Liver (tissue), 9 donors: ENCODE results near the gene RALGPS1. TPM values are rescaled to one million over a fixed set of nuclear protein-coding genes. Genes with fewer than 3 reads are reported as not detected.

ENCODE experiments used
- DNase-seq: peaks from one replicate; pipeline ENCODE4 v3.0.0-alpha.2; 2017; ENCODE audit warnings: low spot score
- H3K27ac ChIP-seq, 2 donors: one replicate each; pipeline ENCODE4 v1.7.0; 2013; ENCODE audit warnings: inconsistent platforms in 2 of 2, low read length in 2 of 2, control low read depth in 1 of 2, low read depth in 1 of 2, mild to moderate bottlenecking in 1 of 2
- H3K27me3 ChIP-seq, 4 donors: one replicate each; pipeline versions ENCODE4 v1.6.1 to v1.7.0; 2013; ENCODE audit warnings: low read length in 3 of 4, inconsistent platforms in 1 of 4, mild to moderate bottlenecking in 1 of 4, moderate library complexity in 1 of 4; ENCODE audit not compliant: control insufficient read depth in 4 of 4, insufficient read depth in 4 of 4
- H3K36me3 ChIP-seq, 4 donors: one replicate each; pipeline versions ENCODE4 v1.6.1 to v1.7.0; 2013; ENCODE audit warnings: low read length in 3 of 4, mild to moderate bottlenecking in 3 of 4, low read depth in 1 of 4, moderate library complexity in 1 of 4; ENCODE audit not compliant: control insufficient read depth in 4 of 4, insufficient read depth in 3 of 4
- H3K4me1 ChIP-seq, 4 donors: one replicate each; pipeline versions ENCODE4 v1.6.1 to v1.7.0; 2013; ENCODE audit warnings: low read length in 3 of 4, mild to moderate bottlenecking in 3 of 4, moderate library complexity in 1 of 4; ENCODE audit not compliant: control insufficient read depth in 4 of 4, insufficient read depth in 4 of 4
- H3K4me3 ChIP-seq, 3 donors: one replicate each; pipeline versions ENCODE4 v1.6.1 to v1.7.0; 2013; ENCODE audit warnings: low read length in 3 of 3, control low read depth in 1 of 3, low read depth in 1 of 3, mild to moderate bottlenecking in 1 of 3
- H3K9ac ChIP-seq, 2 donors: one replicate each; pipeline ENCODE4 v1.7.0; 2013; ENCODE audit warnings: low read length in 2 of 2, mild to moderate bottlenecking in 2 of 2, moderate library complexity in 2 of 2, control low read depth in 1 of 2, low read depth in 1 of 2
- H3K9me3 ChIP-seq, 4 donors: one replicate each; pipeline versions ENCODE4 v1.6.1 to v1.7.0; 2013; ENCODE audit warnings: low read length in 3 of 4; ENCODE audit not compliant: control insufficient read depth in 4 of 4
- ATF3 ChIP-seq: IDR thresholded peaks from 2 replicates; pipeline ENCODE4 v1.6.1; 2016; ENCODE audit warnings: antibody characterized with exemption
- CTCF ChIP-seq: fragments of 150-350 bp; IDR thresholded peaks from 2 replicates; pipeline ENCODE4 v1.5.1; 2017; ENCODE audit warnings: improper control_type of control experiment, low read depth, low read length; ENCODE audit not compliant: missing input control
- EGR1 ChIP-seq, 2 donors: IDR thresholded peaks; 2 replicates each; pipeline ENCODE4 v1.6.1; 2016 to 2018; ENCODE audit warnings: antibody characterized with exemption in 2 of 2, low read depth in 2 of 2
- FOXA1 ChIP-seq: IDR thresholded peaks from 2 replicates; pipeline ENCODE4 v1.6.1; 2016; ENCODE audit warnings: antibody characterized with exemption
- FOXA2 ChIP-seq: IDR thresholded peaks from 2 replicates; pipeline ENCODE4 v1.6.1; 2016; ENCODE audit warnings: antibody characterized with exemption
- GABPA ChIP-seq, 2 donors: IDR thresholded peaks in 1 of 2; conservative IDR thresholded peaks in 1 of 2; 2 replicates each; pipeline ENCODE4 v1.6.1; 2016; ENCODE audit warnings: antibody characterized with exemption in 2 of 2, mild to moderate bottlenecking in 1 of 2, moderate library complexity in 1 of 2
- HNF4A ChIP-seq, 2 donors: conservative IDR thresholded peaks; 2 replicates each; pipeline ENCODE4 v1.6.1; 2016; ENCODE audit warnings: antibody characterized with exemption in 2 of 2, mild to moderate bottlenecking in 2 of 2
- HNF4G ChIP-seq: IDR thresholded peaks from 2 replicates; pipeline ENCODE4 v1.6.1; 2016; ENCODE audit warnings: antibody characterized with exemption
- JUND ChIP-seq, 2 donors: IDR thresholded peaks; 2 replicates each; pipeline ENCODE4 v1.6.1; 2016; ENCODE audit warnings: antibody characterized with exemption in 2 of 2
- MAX ChIP-seq: IDR thresholded peaks from 2 replicates; pipeline ENCODE4 v1.6.1; 2016; ENCODE audit warnings: antibody characterized with exemption
- NR2F2 ChIP-seq: IDR thresholded peaks from 2 replicates; pipeline ENCODE4 v1.6.1; 2016; ENCODE audit warnings: antibody characterized with exemption
- RAD21 ChIP-seq, 2 donors: IDR thresholded peaks; 2 replicates each; pipeline ENCODE4 v1.6.1; 2016; ENCODE audit warnings: antibody characterized with exemption in 2 of 2, mild to moderate bottlenecking in 2 of 2
- REST ChIP-seq: IDR thresholded peaks from 2 replicates; pipeline ENCODE4 v1.6.1; 2016; ENCODE audit warnings: antibody characterized with exemption, mild to moderate bottlenecking
- RXRA ChIP-seq, 2 donors: IDR thresholded peaks; 2 replicates each; pipeline ENCODE4 v1.6.1; 2017 to 2018; ENCODE audit warnings: antibody characterized with exemption in 2 of 2, mild to moderate bottlenecking in 1 of 2
- SP1 ChIP-seq: IDR thresholded peaks from 2 replicates; pipeline ENCODE4 v1.6.1; 2018; ENCODE audit warnings: antibody characterized with exemption, mild to moderate bottlenecking
- TAF1 ChIP-seq: conservative IDR thresholded peaks from 2 replicates; pipeline ENCODE4 v1.6.1; 2016; ENCODE audit warnings: antibody characterized with exemption, mild to moderate bottlenecking
- YY1 ChIP-seq: IDR thresholded peaks from 2 replicates; pipeline ENCODE4 v1.6.1; 2016; ENCODE audit warnings: antibody characterized with exemption, mild to moderate bottlenecking
- ZBTB33 ChIP-seq: IDR thresholded peaks from 2 replicates; pipeline ENCODE4 v1.6.1; 2016; ENCODE audit warnings: antibody characterized with exemption
- WGBS: extraction: QIAGEN DNeasy Blood & Tissue Kit; methylation state at CpG from one replicate; pipeline ENCODE4 v1.1.7; 2013; 5-methylcytosine and 5-hydroxymethylcytosine counted together
- polyA plus RNA-seq, 2 donors: library from polyadenylated mRNA; stranded (reverse) in 1 of 2; unstranded in 1 of 2; fragments of 200-250 nt in 1 of 2; fragments of >200 nt in 1 of 2; fragmentation: Nextera tagmentation in 1 of 2; extraction: Ambion mirVana in 1 of 2; gene quantifications; one replicate each; pipeline versions ENCODE4 v1.2.1 to v1.2.3, GENCODE V29; 2013 to 2015
- total RNA-seq, 2 donors: library from RNA; depleted of rRNA; stranded (reverse); fragments of >200 nt; gene quantifications; one replicate each; pipeline ENCODE4 v1.2.3, GENCODE V29; 2014
- donor health status: healthy.
- donor health status: healthy.
- donor health status: healthy.
- donor health status: healthy.
- donor health status: healthy.

RALGPS1 gene
- total and polyA plus RNA-seq, 4 donors: 1.4 to 2.7 (median 2.0) TPM

GRCh38 chr9:127011772-127012171, 97.2 kb downstream of the RALGPS1 start:
- Histone ChIP-seq H3K27ac (no peak overlapping the region), H3K4me3 (no peak overlapping the region), H3K9me3 (no peaks in the 10 kb centered on the region), H3K9ac (no peak overlapping the region), H3K4me1 (no peaks in the 10 kb centered on the region), H3K27me3 (no peaks in the 10 kb centered on the region), H3K36me3 (no peaks in the 10 kb centered on the region)
- DNase-seq: no peak
- WGBS: 76% methylated on average over 6 of the region's 6 CpGs
- TF ChIP-seq NR2F2 (no peak), TAF1 (no peak), ZBTB33 (no peak), RXRA (IDR thresholded peaks at IDR 0.05) (no peak), REST (no peak), EGR1 (IDR thresholded peaks at IDR 0.05; ENCODE audit: low read depth in 2 of 2) (no peak), JUND (IDR thresholded peaks at IDR 0.05) (no peak), ATF3 (no peak), HNF4A (conservative IDR thresholded peaks at IDR 0.05) (no peak), MAX (no peak), GABPA (IDR thresholded peaks at IDR 0.05 in 1 of 2, conservative IDR thresholded peaks at IDR 0.05 in 1 of 2) (no peak), SP1 (no peak), RAD21 (IDR thresholded peaks at IDR 0.05) (no peak), HNF4G (no peak), CTCF (no peak), YY1 (no peak), FOXA1 (no peak), FOXA2 (no peak)

GRCh38 chr9:127012250-127012649, 97.7 kb downstream of the RALGPS1 start:
- no peak for DNase-seq
- Histone ChIP-seq H3K36me3 (no peaks in the 10 kb centered on the region), H3K9ac (no peak overlapping the region), H3K9me3 (no peaks in the 10 kb centered on the region), H3K4me3 (no peak overlapping the region), H3K27ac (no peak overlapping the region), H3K27me3 (no peaks in the 10 kb centered on the region), H3K4me1 (no peaks in the 10 kb centered on the region)
- WGBS: 93% methylated on average over 6 of the region's 6 CpGs
- no peak for TF ChIP-seq RAD21 (IDR thresholded peaks at IDR 0.05)
- no peak for TF ChIP-seq EGR1 (IDR thresholded peaks at IDR 0.05; ENCODE audit: low read depth in 2 of 2)
- no peak for TF ChIP-seq ZBTB33
- TF ChIP-seq CTCF: no peak
- TF ChIP-seq ATF3: no peak
- TF ChIP-seq YY1: no peak
- TF ChIP-seq NR2F2: no peak
- TF ChIP-seq GABPA (IDR thresholded peaks at IDR 0.05 in 1 of 2, conservative IDR thresholded peaks at IDR 0.05 in 1 of 2): no peak
- TF ChIP-seq HNF4A (conservative IDR thresholded peaks at IDR 0.05): no peak
